Measurements from ENCODE around the gene NUDT17. TPM values are rescaled to one million over a fixed set of nuclear protein-coding genes. Genes with fewer than 3 reads are reported as not detected.

NUDT17 gene
- total and polyA plus RNA-seq, 2 of the 8 experiments (the other 6 are each of a cell fraction or from before 2014, with no cell fraction given), result 2.7 to 4.1 TPM

DNA sequence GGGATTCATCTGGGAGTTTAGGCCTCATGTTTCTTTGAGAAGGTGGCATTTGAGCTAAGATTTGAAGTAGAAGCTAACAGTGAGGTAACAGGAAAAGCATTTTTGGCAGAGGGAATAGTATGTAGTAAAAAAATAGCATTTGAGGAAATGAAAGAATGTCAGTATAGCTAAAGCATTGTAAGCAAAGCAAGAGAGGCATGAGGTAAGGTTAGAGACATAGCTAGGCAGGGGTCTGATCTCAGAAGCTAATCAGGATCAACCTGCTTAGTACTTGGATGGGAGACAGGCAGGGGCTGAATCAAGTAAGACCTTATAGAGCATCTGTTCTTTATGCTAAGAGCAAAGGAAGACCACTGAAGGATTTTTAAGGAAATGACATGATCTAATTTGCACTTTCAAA, 17.5 kb upstream of the NUDT17 start:
- POLR2A ChIA-PET (ENCODE audit: partially characterized antibody), result interaction anchor here (1.0 to 3.2 kb wide), 4 partner anchors 10 to 21 kb away, joined by 4 to 16 read pairs (median 5); partner anchors contain the start of gene NUDT17
- Histone ChIP-seq H3K4me2 (ENCODE audit: insufficient read depth in 1 of 2, low read depth in 2 of 2, low read length in 2 of 2) (no peak overlapping the region), H3K23ac (ENCODE audit: insufficient read length) (no peak overlapping the region), H3K27ac (ENCODE audit: low read depth, low read length) (no peak overlapping the region), H2BK120ac (replicated peaks; ENCODE audit: low read depth, low read length) (no peak overlapping the region), H2BK5ac (ENCODE audit: low read depth, low read length) (no peak overlapping the region), H2AK5ac (ENCODE audit: low read depth, low read length) (no peak overlapping the region), H3K4me3 (ENCODE audit: extremely low read depth in 1 of 4, insufficient read depth in 2 of 4, low read depth in 3 of 4, low read length in 4 of 4) (no peak overlapping the region), H4K20me1 (replicated peaks in 1 of 2; ENCODE audit: control insufficient read depth in 1 of 2, insufficient read depth in 2 of 2, low read length in 2 of 2) (peaks cover 2 to 3% of the 10 kb centered on the region in 2 experiments), H3K14ac (ENCODE audit: insufficient read length) (no peak overlapping the region), H2BK12ac (ENCODE audit: low read depth, low read length) (no peak overlapping the region), H3K79me1 (ENCODE audit: low read depth, low read length) (no peaks in the 10 kb centered on the region), H2BK20ac (ENCODE audit: low read length) (no peak overlapping the region), H3K4ac (replicated peaks; ENCODE audit: insufficient read length, low read depth, low read length) (no peak overlapping the region), H3K79me2 (ENCODE audit: control insufficient read depth in 1 of 2, insufficient read depth in 2 of 2, low read length in 2 of 2) (peaks cover 0 to 11% of the 10 kb centered on the region in 2 experiments; a peak in 3 of 4 replicates), H2BK15ac (ENCODE audit: low read length) (no peak overlapping the region), H3K36me3 (ENCODE audit: control insufficient read depth in 2 of 4, insufficient read depth in 4 of 4, low read length in 3 of 4) (peaks cover 12 to 49% (median 35%) of the 10 kb centered on the region in 4 experiments; a peak in 7 of 8 replicates), H4K8ac (ENCODE audit: extremely low read depth, insufficient read depth, low read length) (no peak overlapping the region), H4K91ac (replicated peaks; ENCODE audit: insufficient read length, low read length) (no peak overlapping the region), H3K18ac (ENCODE audit: extremely low read depth, low read length) (no peak overlapping the region), H3K56ac (replicated peaks; ENCODE audit: insufficient read length, low read depth, low read length) (no peak overlapping the region), H3K4me1 (replicated peaks in 1 of 4; ENCODE audit: control insufficient read depth in 3 of 4, insufficient read depth in 4 of 4, low read length in 3 of 4) (peaks cover 0 to 4% (median 0%) of the 10 kb centered on the region in 4 experiments; a peak in 1 of 7 replicates), H3K9ac (replicated peaks in 1 of 4; ENCODE audit: extremely low read depth in 1 of 4, low read depth in 3 of 4, low read length in 3 of 4) (no peak overlapping the region), H3K23me2 (ENCODE audit: low read depth, low read length) (peaks cover 5% of the 10 kb centered on the region; the same call in 1 of the 2 replicates), H4K5ac (ENCODE audit: insufficient read length, low read depth, low read length) (no peak overlapping the region), H3K27me3 (replicated peaks in 1 of 4; ENCODE audit: control insufficient read depth in 3 of 4, extremely low read depth in 1 of 4, insufficient read depth in 3 of 4, low read length in 3 of 4) (no peaks in the 10 kb centered on the region), H2AFZ (ENCODE audit: low read length) (no peak overlapping the region), H3K9me3 (ENCODE audit: insufficient read depth in 2 of 2, low read depth in 1 of 2, low read length in 1 of 2) (no peaks in the 10 kb centered on the region)
- CTCF ChIA-PET (ENCODE audit: partially characterized antibody), result interaction anchor here (1.0 to 14.5 kb wide), 2 partner anchors 19 to 187 kb away, joined by 3 to 109 read pairs; partner anchors contain the start of gene NUDT17
- DNase-seq (ENCODE audit: low read depth in 1 of 2, low spot score in 2 of 2), result no peak
- no peak for TF ChIP-seq SIRT6 (IDR thresholded peaks at IDR 0.05; ENCODE audit: low read length)
- TF ChIP-seq RXRA (IDR thresholded peaks at IDR 0.05; ENCODE audit: insufficient read depth, low read depth, low read length), result no peak
- no peak for FAIRE-seq
